ENCODE measurements around the gene WRAP53.
A peak's percentile ranks its signal among the peaks of the same experiment; 100 is the strongest.

Gene WRAP53

GRCh38 chr17:7745748-7746470 lies 57.6 kb downstream of the WRAP53 start:
- peak; percentile 69 for DNase-seq (ENCODE audit: low read depth)

- DNase-seq (ENCODE audit: low read depth): no peak
These were observed 59.4 kb downstream of the WRAP53 start for GRCh38 chr17:7747635-7748071.

- DNase-seq (ENCODE audit: low read depth): no peak
These were observed 59.9 kb downstream of the WRAP53 start for GRCh38 chr17:7748076-7748775.

DNA sequence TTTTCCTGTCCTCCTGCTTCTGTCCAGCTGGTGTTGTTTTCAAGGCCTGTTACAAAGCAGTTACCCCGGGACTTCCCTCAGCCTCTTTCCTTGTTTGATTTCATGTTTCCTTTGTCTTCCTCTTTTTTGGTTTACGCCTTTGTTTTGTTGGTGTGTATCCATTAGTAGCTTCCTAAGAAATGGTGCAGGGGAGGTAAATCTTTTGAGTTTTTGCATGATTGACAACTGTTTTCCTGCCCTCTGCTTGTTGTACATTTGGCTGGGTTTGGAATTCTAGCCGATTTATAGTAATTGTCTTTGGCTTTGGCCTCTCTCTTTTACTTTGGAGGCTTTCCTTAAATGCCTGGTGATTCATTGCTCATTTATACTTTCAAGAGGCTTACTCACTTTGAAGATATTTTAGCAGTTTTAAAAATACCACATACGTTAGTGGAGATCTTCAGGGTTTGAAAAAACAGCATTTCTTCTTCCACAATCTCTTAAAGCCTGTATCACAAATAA lies 62.1 kb downstream of the WRAP53 start:
- peak; percentile 65 for DNase-seq (ENCODE audit: low read depth)
